C4-2B (cell line): ENCODE measurements around the gene OLFML3.

Source experiments
- CTCF ChIP-seq: fragments of 450-650 bp; conservative IDR thresholded peaks from 2 replicates; pipeline ENCODE4 v1.5.1; 2017; ENCODE audit warnings: mild to moderate bottlenecking
- ZFX ChIP-seq: fragments of 450-650 bp; IDR thresholded peaks from 2 replicates; pipeline ENCODE4 v1.6.1; 2017

- TF ChIP-seq CTCF = peak; percentile 86
- TF ChIP-seq ZFX = no peak
Measured at GRCh38 chr1:113978863-113979702, at the start of gene OLFML3.
